K562 (cell line): ENCODE results near the gene RYR1. TPM values are rescaled to one million over a fixed set of nuclear protein-coding genes. Genes with fewer than 3 reads are reported as not detected.

ENCODE experiments used
- BDP1 ChIP-seq: IDR thresholded peaks from 3 replicates; pipeline ENCODE4 v1.6.1; 2011; ENCODE audit not compliant: insufficient read length, insufficient read depth
- CGGBP1 ChIP-seq: fragments of 250-450 bp; sonication (Bioruptor Pico); IDR thresholded peaks from 2 replicates; pipeline ENCODE4 v1.9.0; 2021; ENCODE audit warnings: mild to moderate bottlenecking
- CHCHD3 ChIP-seq: fragments of 250-450 bp; sonication (Bioruptor Pico); IDR thresholded peaks from 2 replicates; pipeline ENCODE4 v2.1.2; 2022; ENCODE audit warnings: mild to moderate bottlenecking
- CREB1 ChIP-seq, 2 experiments: sonication (generic) in 1 of 2; formaldehyde crosslinking in 1 of 2; IDR thresholded peaks; 2 replicates each; pipeline versions ENCODE4 v1.6.1 to v1.8.0; 2012 to 2022; ENCODE audit warnings: inconsistent platforms in 1 of 2, mild to moderate bottlenecking in 1 of 2, missing genetic modification reagents in 1 of 2, moderate library complexity in 1 of 2
- CUX1 ChIP-seq: fragments of 200-800 bp; sonication (Bioruptor generic); IDR thresholded peaks from 2 replicates; pipeline ENCODE4 v1.6.1; 2016; ENCODE audit warnings: missing genetic modification characterization, missing compliant biosample characterization
- EGR1 ChIP-seq: fragments of 450-650 bp; conservative IDR thresholded peaks from 2 replicates; pipeline ENCODE4 v1.6.1; 2017; ENCODE audit warnings: mild to moderate bottlenecking
- FOS ChIP-seq: IDR thresholded peaks from 3 replicates; pipeline ENCODE4 v1.6.1; 2011; ENCODE audit not compliant: insufficient read length; ENCODE audit errors: extremely low read depth
- GABPB2 ChIP-seq: fragments of 250-450 bp; sonication (Bioruptor Pico); conservative IDR thresholded peaks from 2 replicates; pipeline ENCODE4 v1.5.1; 2021; ENCODE audit warnings: mild to moderate bottlenecking
- GTF2E2 ChIP-seq: fragments of 200-800 bp; sonication (Bioruptor generic); IDR thresholded peaks from 2 replicates; pipeline ENCODE4 v1.6.1; 2016; ENCODE audit warnings: missing genetic modification characterization, missing compliant biosample characterization
- KDM1A ChIP-seq, 2 experiments: fragments of 450-650 bp; IDR thresholded peaks; 2 replicates each; pipeline ENCODE4 v1.6.1; 2016; ENCODE audit warnings: mild to moderate bottlenecking in 2 of 2
- KDM2B ChIP-seq: fragments of 250-450 bp; sonication (Bioruptor Pico); IDR thresholded peaks from 2 replicates; pipeline ENCODE4 v1.8.0; 2021; ENCODE audit warnings: mild to moderate bottlenecking, moderate library complexity
- KLF13 ChIP-seq: fragments of 450-650 bp; IDR thresholded peaks from 2 replicates; pipeline ENCODE4 v1.6.1; 2016; ENCODE audit warnings: missing genetic modification characterization, low read depth, mild to moderate bottlenecking, missing compliant biosample characterization, moderate library complexity, borderline replicate concordance
- MAFF ChIP-seq: IDR thresholded peaks from 2 replicates; pipeline ENCODE4 v1.6.1; 2012; ENCODE audit warnings: low read length, improper control_type of control experiment
- RBM22 ChIP-seq: fragments of 200-400 bp; formaldehyde crosslinking; IDR thresholded peaks from 2 replicates; pipeline ENCODE4 v1.6.1; 2018; ENCODE audit warnings: low read length, low read depth; ENCODE audit not compliant: poor library complexity, severe bottlenecking
- SETDB1 ChIP-seq: IDR thresholded peaks from one replicate; pipeline ENCODE4 v1.6.1; 2012; ENCODE audit warnings: low read length, control low read depth, inconsistent platforms
- SMAD3 ChIP-seq: fragments of 450-650 bp; formaldehyde crosslinking; conservative IDR thresholded peaks from 2 replicates; pipeline ENCODE4 v1.4.0; 2020; ENCODE audit warnings: mild to moderate bottlenecking
- USF2 ChIP-seq: sonication (generic); formaldehyde crosslinking; IDR thresholded peaks from 2 replicates; pipeline ENCODE4 v1.5.0; 2020; ENCODE audit warnings: missing genetic modification reagents
- ZBTB17 ChIP-seq: fragments of 450-650 bp; formaldehyde crosslinking; IDR thresholded peaks from 2 replicates; pipeline ENCODE4 v1.4.0; 2020; ENCODE audit warnings: mild to moderate bottlenecking
- ZBTB8A ChIP-seq: fragments of 450-650 bp; IDR thresholded peaks from 2 replicates; pipeline ENCODE4 v1.6.1; 2018; ENCODE audit warnings: mild to moderate bottlenecking, moderate library complexity; ENCODE audit not compliant: partially characterized antibody
- ZNF280A ChIP-seq: fragments of 450-650 bp; IDR thresholded peaks from 2 replicates; pipeline ENCODE4 v1.6.1; 2018; ENCODE audit warnings: mild to moderate bottlenecking, low read depth; ENCODE audit not compliant: partially characterized antibody
- ZNF507 ChIP-seq: conservative IDR thresholded peaks from 2 replicates; pipeline ENCODE4 v1.6.1; 2017; ENCODE audit warnings: missing genetic modification characterization, missing compliant biosample characterization
- ZNF696 ChIP-seq: fragments of 250-450 bp; sonication (Bioruptor Pico); conservative IDR thresholded peaks from 2 replicates; pipeline ENCODE4 v1.4.0; 2020; ENCODE audit warnings: mild to moderate bottlenecking, moderate library complexity
- polyA plus RNA-seq, 8 experiments: library from polyadenylated mRNA; depleted of rRNA in 4 of 8; stranded (reverse) in 5 of 8; unstranded in 3 of 8; fragments of >200 nt; fragmentation: Nextera tagmentation in 2 of 8; fragmentation: Illumina TruSeq in 1 of 8; extraction: Ambion mirVana in 2 of 8; extraction: Trizol in 1 of 8; gene quantifications; 2 replicates each; pipeline versions ENCODE4 v1.2.1 to v1.2.3, GENCODE V29; 2011 to 2014; ENCODE audit warnings: inconsistent platforms in 1 of 8, missing spikeins in 1 of 8
- total RNA-seq, 7 experiments: library from RNA; depleted of rRNA in 6 of 7; stranded (reverse); fragments of >200 nt in 6 of 7; fragmentation: Illumina TruSeq in 2 of 7; extraction: Trizol in 2 of 7; gene quantifications; 2 replicates each; pipeline versions ENCODE4 v1.2.1 to v1.2.3, GENCODE V29; 2011 to 2021; ENCODE audit warnings: low replicate concordance in 1 of 7

RYR1 gene
- total and polyA plus RNA-seq, 9 of the 15 experiments (the other 6 are each of a cell fraction or from before 2014, with no cell fraction given) = 0.11 to 7.4 (median 3.7) TPM

GRCh38 chr19:38557205-38557799, 123.8 kb downstream of the RYR1 start (continued):
- no peak for TF ChIP-seq SETDB1
- TF ChIP-seq SMAD3 (CRISPR knock-in tag) = no peak
- no peak for TF ChIP-seq GABPB2 (CRISPR knock-in tag)
- TF ChIP-seq ZBTB17 (CRISPR knock-in tag) = no peak
- peak; percentile 57; the same call in 1 of the 2 replicates for TF ChIP-seq EGR1
- no peak for TF ChIP-seq ZBTB8A
- no peak for TF ChIP-seq CGGBP1 (CRISPR knock-in tag)
- TF ChIP-seq CREB1 (IDR thresholded peaks at IDR 0.05) = 0 out of 2 replicates have a peak, but pooled peaks have one; percentile 19
- TF ChIP-seq CREB1 (CRISPR knock-in tag; IDR thresholded peaks at IDR 0.05) = no peak; the same call in 1 of the 2 replicates
- no peak for TF ChIP-seq BDP1
- peak; percentile 91 to 92 for TF ChIP-seq KDM1A (IDR thresholded peaks at IDR 0.05)
- TF ChIP-seq MAFF = peak; percentile 69
- no peak for TF ChIP-seq GTF2E2
- TF ChIP-seq ZNF696 (CRISPR knock-in tag) = no peak
- no peak for TF ChIP-seq FOS
- no peak for TF ChIP-seq KDM2B (CRISPR knock-in tag)
- TF ChIP-seq CUX1 (CRISPR knock-in tag) = no peak
- TF ChIP-seq ZNF280A = no peak
- no peak for TF ChIP-seq RBM22
- no peak for TF ChIP-seq USF2
- no peak for TF ChIP-seq KLF13
- no peak for TF ChIP-seq CHCHD3 (CRISPR knock-in tag)
- TF ChIP-seq ZNF507 (tag) = no peak
